HPDE6-E6E7 (cell line): ENCODE measurements around the gene IGF1R.

Source experiments
- DNase-seq: peaks from one replicate; pipeline ENCODE4 v3.0.0; 2011; ENCODE audit warnings: missing footprints; ENCODE audit errors: extremely low spot score

The IGF1R gene

DNA sequence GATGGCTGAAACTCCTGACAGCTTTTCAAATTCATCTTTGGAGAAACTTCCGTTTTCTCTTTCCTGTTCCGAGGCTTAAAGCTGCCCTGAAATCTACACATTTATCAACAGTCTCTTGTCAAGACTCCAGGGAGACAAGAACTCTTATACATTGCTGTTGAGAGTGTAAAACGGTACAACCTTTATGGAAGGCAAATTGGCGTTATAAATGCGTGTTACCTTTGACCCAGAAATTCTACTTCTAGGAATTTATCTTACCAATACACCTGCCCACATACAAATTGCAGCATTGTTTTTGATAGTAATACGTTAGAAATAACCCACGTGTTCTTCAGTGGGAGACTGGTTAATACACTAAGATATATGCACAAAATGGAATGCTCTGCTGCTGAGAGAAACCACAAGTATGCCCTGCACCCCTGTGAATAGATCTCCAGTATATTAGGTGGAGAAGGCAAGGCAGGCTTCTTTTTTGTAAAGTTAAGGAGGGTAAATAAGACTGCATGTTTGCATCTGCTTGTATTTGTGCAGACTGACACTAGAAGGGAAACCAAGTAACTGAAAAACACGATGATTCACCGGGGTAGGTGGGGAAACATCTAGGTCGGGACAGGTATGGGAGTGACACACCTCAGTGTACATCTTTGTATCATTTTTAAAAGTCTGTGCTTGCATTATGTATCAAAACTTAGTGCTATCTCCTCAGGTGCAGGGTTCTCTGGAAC is 97.5 kb downstream of the IGF1R start:
- peak; percentile 43 for DNase-seq

DNA sequence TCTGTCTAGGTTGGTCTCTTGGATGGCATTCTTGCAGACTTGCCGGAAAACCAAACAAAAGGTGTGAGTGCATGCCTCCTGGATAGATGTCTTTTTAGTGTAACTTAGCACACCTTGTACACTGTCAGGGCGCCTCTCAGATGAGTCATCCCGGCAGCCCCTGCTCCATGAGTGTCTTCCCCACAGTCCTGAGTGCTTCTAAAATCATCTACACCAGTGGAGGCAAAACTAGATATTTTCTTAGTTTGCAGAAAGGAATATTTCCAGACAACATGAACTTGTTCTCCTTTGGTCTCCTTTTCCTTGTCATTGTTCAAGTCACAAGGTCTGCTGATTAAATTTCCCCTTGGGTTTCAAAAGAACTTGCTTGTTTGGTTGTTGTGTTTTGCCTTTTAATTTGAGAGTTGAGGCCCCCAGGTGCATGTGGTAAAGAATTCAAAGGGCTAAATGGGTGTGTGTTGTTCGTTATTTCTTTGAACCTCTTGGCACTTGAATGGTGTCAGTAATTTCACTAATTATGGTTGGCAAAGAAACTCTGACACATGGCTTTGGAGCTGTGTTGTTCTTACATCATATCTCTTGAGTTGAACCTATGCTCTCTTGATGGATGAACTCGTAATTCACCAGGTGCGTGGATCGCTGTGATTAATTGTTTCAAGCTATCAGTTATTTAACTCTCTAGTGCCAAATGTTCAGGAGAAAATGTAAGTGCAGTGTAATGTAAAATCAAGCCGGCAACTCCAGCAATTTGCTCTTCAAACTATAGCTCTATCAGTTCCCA is 98.2 kb downstream of the IGF1R start:
- DNase-seq = no peak

GRCh38 chr15:98751767-98752166 is 103.4 kb downstream of the IGF1R start:
- no peak for DNase-seq

GRCh38 chr15:98753726-98754656 is 105.7 kb downstream of the IGF1R start:
- DNase-seq = no peak

DNA sequence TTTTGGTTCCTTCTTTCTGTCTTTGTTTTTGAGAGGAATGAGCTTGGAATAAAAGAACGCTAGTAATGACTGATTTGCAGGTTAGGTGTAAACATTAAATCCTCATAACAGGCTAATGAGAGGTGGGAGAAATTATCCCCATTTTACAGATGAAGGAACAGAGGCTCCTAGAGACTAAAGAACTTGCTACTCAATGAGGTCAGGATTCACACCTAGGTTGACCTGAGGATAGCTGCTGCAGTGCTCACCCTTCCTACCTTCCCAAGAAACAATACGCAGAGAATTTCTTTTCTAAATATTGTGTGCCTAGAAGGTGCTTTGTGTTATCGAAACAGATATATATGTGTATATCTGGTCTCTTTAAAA is 106.3 kb downstream of the IGF1R start:
- no peak for DNase-seq

DNA sequence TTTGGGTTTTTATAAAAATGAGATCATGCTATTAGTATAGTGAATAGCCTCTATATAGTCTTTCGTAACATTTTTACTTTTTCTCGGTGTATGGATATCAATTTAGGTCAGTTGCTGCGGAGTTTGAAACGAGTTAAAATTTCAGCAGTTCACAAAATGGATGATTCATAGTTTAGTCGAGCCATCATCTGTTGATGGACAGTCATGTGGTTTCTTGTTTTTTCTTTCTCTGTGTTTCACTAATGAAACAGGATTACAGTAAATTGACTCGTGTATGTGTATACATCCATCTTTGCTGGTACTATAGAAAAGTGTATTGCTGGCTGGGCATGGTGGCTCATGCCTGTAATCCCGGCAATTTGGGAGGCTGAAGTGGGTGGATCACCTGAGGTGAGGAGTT is 106.8 kb downstream of the IGF1R start:
- no peak for DNase-seq

DNA sequence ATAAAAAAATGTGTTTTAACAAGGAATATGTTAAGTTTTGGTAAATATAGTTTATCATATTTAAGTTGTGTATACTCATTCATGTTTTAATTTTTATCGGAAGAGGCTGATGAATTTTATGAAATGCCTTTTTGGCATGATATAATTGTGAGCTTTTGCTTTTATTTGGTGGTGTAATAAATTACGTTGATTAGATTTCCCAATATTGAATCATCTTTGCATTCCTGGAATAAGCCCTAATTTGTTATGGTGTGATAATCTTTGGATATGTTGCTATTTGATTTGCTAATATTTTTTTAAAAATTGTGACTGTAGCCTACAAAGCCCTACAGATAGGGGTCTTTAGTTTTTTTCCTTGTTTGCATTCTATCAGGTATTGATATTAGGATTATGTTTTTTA is 107.4 kb downstream of the IGF1R start:
- no peak for DNase-seq

DNA sequence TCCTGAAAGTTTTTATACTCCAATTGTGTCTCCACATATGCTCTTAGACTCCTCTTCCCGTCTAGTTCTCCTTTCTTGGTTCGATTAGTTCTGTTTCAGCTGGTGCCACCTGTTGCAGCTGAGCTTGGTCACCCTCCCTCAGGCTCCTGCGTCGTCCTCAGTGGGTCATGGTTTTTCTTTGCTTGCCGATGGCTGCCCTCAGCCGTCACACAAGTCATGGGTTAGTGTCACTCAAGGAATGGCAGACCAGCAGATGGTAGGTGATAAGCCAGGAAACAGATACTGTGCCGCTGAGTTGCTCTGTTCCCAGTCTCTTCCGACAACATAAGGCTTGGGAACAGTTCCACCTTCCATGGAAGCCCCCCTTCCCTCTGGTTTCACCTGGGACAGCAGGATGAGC is 109.9 kb downstream of the IGF1R start:
- no peak for DNase-seq

- DNase-seq = no peak
Observed at GRCh38 chr15:98759277-98759676, 110.9 kb downstream of the IGF1R start.

DNA sequence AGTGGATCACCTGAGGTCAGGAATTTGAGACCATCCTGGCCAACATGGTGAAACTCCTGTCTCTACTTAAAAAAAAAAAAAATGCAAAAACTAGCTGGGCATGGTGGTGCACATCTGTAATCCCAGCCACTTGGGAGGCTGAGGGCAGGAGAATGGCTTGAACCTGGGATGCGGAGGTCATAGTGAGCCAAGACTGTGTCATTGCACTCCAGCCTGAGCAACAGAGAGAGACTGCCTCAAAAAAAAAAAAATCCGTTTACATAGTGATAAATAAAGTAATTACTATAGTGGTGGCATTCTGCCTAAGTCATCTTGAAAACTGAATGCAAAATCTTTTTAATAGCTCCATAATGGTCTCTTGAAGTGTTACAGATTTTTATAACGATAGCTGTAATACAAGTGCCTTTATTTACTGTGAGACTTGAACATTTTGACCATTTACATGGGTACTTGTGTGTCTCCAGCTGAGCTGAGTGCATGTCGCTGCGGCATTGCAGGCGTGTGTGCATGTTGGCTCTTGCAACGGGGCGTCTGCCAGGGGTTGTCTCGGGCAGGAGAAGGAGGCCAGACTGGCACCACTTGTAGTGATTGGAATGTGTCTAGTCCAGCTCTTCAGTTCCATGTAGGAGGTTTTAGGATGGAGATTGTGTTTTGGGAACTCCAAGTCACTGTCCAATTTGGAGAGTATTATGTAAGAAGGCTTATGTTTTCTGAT is 111.9 kb downstream of the IGF1R start:
- peak; percentile 35 for DNase-seq

- DNase-seq = no peak
Observed at GRCh38 chr15:98760975-98761374, 112.6 kb downstream of the IGF1R start.

GRCh38 chr15:98763179-98763578 is 114.8 kb downstream of the IGF1R start:
- DNase-seq = no peak

DNA sequence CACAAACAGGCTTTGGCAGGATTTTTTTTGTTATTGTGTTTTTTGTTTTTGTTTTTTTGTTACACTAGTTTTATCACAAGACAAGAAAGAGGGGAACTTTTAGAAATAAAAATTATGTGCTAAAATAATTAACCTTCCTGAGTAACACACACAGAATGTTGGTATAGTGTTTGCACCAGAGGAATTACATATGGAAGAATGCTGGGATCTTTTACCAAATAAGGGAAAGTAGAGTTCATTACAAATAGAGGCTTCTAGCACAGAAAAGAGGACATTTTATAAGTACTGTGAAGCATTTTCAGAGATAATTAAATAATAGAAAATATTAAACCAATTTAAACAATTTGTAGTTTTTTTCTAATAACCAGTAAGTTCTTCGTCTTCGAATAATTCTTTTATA is 116.0 kb downstream of the IGF1R start:
- no peak for DNase-seq

DNA sequence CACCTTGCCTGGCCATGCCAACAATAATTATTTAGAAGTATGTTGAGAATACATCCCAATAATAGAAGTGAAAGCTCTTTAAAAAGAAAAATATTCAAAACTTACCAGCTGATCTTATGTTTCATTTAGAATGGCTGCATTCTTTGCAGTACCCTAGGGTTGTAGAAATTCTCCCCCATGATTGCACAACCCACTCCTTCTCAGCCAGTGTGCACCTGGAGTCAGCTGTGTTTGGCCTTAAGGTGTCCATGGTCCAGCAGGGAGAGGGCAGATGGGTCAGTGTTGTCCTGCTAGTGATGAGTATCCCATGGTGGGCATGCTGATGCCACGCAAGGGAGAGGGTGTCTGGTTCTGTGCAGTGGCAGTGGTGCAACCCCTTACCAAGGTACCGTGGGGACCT is 117.3 kb downstream of the IGF1R start:
- DNase-seq = no peak

GRCh38 chr15:98767692-98768091 is 119.4 kb downstream of the IGF1R start:
- no peak for DNase-seq

DNA sequence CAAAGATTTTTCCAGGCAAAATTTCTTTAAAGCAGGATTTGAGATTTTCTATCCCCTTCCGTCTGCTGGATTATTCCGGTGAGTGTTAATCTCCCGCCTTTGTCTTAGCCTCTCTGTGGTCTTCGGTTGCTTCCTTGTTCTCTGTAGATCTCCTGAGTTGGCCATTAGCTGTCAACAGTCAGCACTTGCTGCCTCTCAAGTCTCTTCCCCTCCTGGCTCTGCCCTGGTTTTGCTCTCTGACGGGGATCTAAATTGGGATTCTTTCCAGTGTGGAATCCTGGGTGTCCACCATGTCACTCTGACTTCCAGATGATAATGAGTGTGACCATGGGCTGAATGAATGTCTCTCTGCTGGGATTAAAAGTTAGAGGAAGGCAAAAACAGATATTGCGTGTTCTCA is 121.5 kb downstream of the IGF1R start:
- DNase-seq = no peak

GRCh38 chr15:98770984-98771383 is 122.6 kb downstream of the IGF1R start:
- DNase-seq = no peak

- no peak for DNase-seq
Observed at GRCh38 chr15:98771541-98771940, 123.2 kb downstream of the IGF1R start.

- no peak for DNase-seq
Observed at GRCh38 chr15:98772895-98773294, 124.6 kb downstream of the IGF1R start.

- no peak for DNase-seq
Observed at GRCh38 chr15:98773616-98774015, 125.3 kb downstream of the IGF1R start.

- DNase-seq = peak; percentile 90
Observed at GRCh38 chr15:98774756-98775497, 126.6 kb downstream of the IGF1R start.
